B cell (primary cell): ENCODE results near the gene DRC7. TPM values are rescaled to one million over a fixed set of nuclear protein-coding genes. Genes with fewer than 3 reads are reported as not detected.

Experiments
- ATAC-seq: fragments of 200-7000 bp; cut with Tn5 transposase; one replicate; pipeline ENCODE4 v1.10.0; 2021; ENCODE audit warnings: low read depth, mild to moderate bottlenecking, moderate number of reproducible peaks, moderate library complexity
- CTCF ChIA-PET: fragments of 350-600 bp; sonication (Branson Sonifier 250); formaldehyde crosslinking; loops from one replicate; lab custom pipeline; 2021; ENCODE audit warnings: antibody characterized with exemption, inconsistent platforms; lab: Charles Lee
- POLR2A ChIA-PET: fragments of 350-600 bp; sonication (Branson Sonifier 250); formaldehyde crosslinking; loops from one replicate; lab custom pipeline; 2021; ENCODE audit warnings: antibody characterized with exemption; lab: Charles Lee
- DNase-seq: peaks from one replicate; pipeline ENCODE4 v3.0.0; 2013
- H2AFZ ChIP-seq: 2 replicates; pipeline ENCODE4 v1.6.1; 2012; ENCODE audit warnings: mild to moderate bottlenecking, low read depth, low read length; ENCODE audit not compliant: insufficient read depth, poor library complexity, severe bottlenecking
- H3K27ac ChIP-seq, 2 donors: 1 replicate in 1 of 2; 2 replicates in 1 of 2; pipeline ENCODE4 v1.5.1; 2012 to 2013; ENCODE audit warnings: low read length in 2 of 2, mild to moderate bottlenecking in 2 of 2, moderate library complexity in 1 of 2
- H3K27me3 ChIP-seq, 4 experiments: fragments of 200-600 bp in 1 of 4; sonication (generic) in 1 of 4; replicated peaks in 1 of 4; 1 replicate in 2 of 4; 2 replicates in 2 of 4; pipeline versions ENCODE4 v1.6.1 to v1.7.0; 2013 to 2016; ENCODE audit warnings: low read length in 3 of 4, mild to moderate bottlenecking in 2 of 4, mixed read lengths in 1 of 4, moderate library complexity in 1 of 4; ENCODE audit not compliant: insufficient read depth in 4 of 4, control insufficient read depth in 3 of 4; ENCODE audit errors: control extremely low read depth in 1 of 4
- H3K36me3 ChIP-seq, 2 experiments: replicated peaks in 1 of 2; 1 replicate in 1 of 2; 2 replicates in 1 of 2; pipeline versions ENCODE4 v1.6.1 to v1.7.1; 2013; ENCODE audit warnings: low read length in 1 of 2; ENCODE audit not compliant: insufficient read depth in 2 of 2, control insufficient read depth in 1 of 2; ENCODE audit errors: control extremely low read depth in 1 of 2, extremely low read depth in 1 of 2
- H3K4me1 ChIP-seq, 2 donors: fragments of 200-600 bp in 1 of 2; sonication (generic) in 1 of 2; 1 replicate in 1 of 2; 2 replicates in 1 of 2; pipeline versions ENCODE4 v1.5.1 to v1.6.1; 2013 to 2017; ENCODE audit warnings: low read length in 2 of 2; ENCODE audit not compliant: control insufficient read depth in 2 of 2, insufficient read depth in 2 of 2
- H3K4me2 ChIP-seq: replicated peaks from 2 replicates; pipeline ENCODE3; 2012; ENCODE audit warnings: mild to moderate bottlenecking, low read depth, low read length; ENCODE audit not compliant: poor library complexity, severe bottlenecking
- H3K4me3 ChIP-seq, 5 experiments: fragments of 200-600 bp in 1 of 5; sonication (generic) in 1 of 5; 1 replicate in 3 of 5; 2 replicates in 2 of 5; pipeline versions ENCODE4 v1.5.1 to v1.7.0; 2011 to 2016; ENCODE audit warnings: low read length in 4 of 5, mild to moderate bottlenecking in 4 of 5, low read depth in 2 of 5, control low read depth in 1 of 5, moderate library complexity in 1 of 5; ENCODE audit not compliant: insufficient read depth in 1 of 5; ENCODE audit errors: control extremely low read depth in 1 of 5, extremely low read depth in 1 of 5
- H3K79me2 ChIP-seq: fragments of 200-600 bp; sonication (generic); one replicate; pipeline ENCODE4 v1.6.0; 2016; ENCODE audit warnings: low read length; ENCODE audit not compliant: control insufficient read depth, insufficient read depth
- H3K9ac ChIP-seq: fragments of 200-600 bp; sonication (generic); 2 replicates; pipeline ENCODE4 v1.6.1; 2017; ENCODE audit warnings: mild to moderate bottlenecking, low read length, moderate library complexity
- H3K9me3 ChIP-seq, 3 donors: one replicate each; pipeline versions ENCODE4 v1.6.1 to v1.7.1; 2013; ENCODE audit warnings: low read length in 2 of 3; ENCODE audit not compliant: control insufficient read depth in 2 of 3, insufficient read depth in 1 of 3; ENCODE audit errors: control extremely low read depth in 1 of 3
- H4K20me1 ChIP-seq: 2 replicates; pipeline ENCODE4 v1.6.0; 2012; ENCODE audit warnings: mild to moderate bottlenecking, low read length; ENCODE audit not compliant: insufficient read depth, control insufficient read depth, poor library complexity, severe bottlenecking
- H3K27ac Mint-ChIP-seq: one replicate; pipeline ENCODE4 v1.8.0; 2021; ENCODE audit warnings: mixed read lengths
- H3K27me3 Mint-ChIP-seq: one replicate; pipeline ENCODE4 v1.8.0; 2021; ENCODE audit warnings: mixed read lengths
- H3K4me1 Mint-ChIP-seq: one replicate; pipeline ENCODE4 v1.8.0; 2021; ENCODE audit warnings: mixed read lengths
- H3K4me3 Mint-ChIP-seq: one replicate; pipeline ENCODE4 v1.8.0; 2021; ENCODE audit warnings: mixed read lengths
- H3K9me3 Mint-ChIP-seq: one replicate; pipeline ENCODE4 v1.8.0; 2022; ENCODE audit warnings: mixed read lengths; ENCODE audit not compliant: insufficient read depth
- CTCF ChIP-seq: fragments of 200-600 bp; IDR thresholded peaks from one replicate; pipeline ENCODE4 v1.8.0; 2022; ENCODE audit warnings: antibody characterized with exemption, mild to moderate bottlenecking
- EZH2 ChIP-seq: IDR thresholded peaks from 2 replicates; pipeline ENCODE4 v1.6.1; 2012; ENCODE audit warnings: borderline replicate concordance, low read depth, mild to moderate bottlenecking, moderate library complexity, low read length; ENCODE audit not compliant: insufficient read depth, poor library complexity, severe bottlenecking
- WGBS: methylation state at CpG from one replicate; pipeline ENCODE4 v1.1.5; 2013; ENCODE audit warnings: missing lambda C conversion rate; ENCODE audit not compliant: insufficient coverage; 5-methylcytosine and 5-hydroxymethylcytosine counted together
- intact Hi-C: fragments of 100-400 bp; cut with micrococcal nuclease; formaldehyde crosslinking; loops from one replicate; pipeline ENCODE4 v1.10.0; 2022
- polyA plus RNA-seq: library from polyadenylated mRNA; depleted of rRNA; stranded (reverse); fragments of >200 nt; gene quantifications from 2 replicates; pipeline ENCODE4 v1.2.3, GENCODE V29; 2012
- total RNA-seq, 2 donors: library from RNA; stranded (reverse); fragments of 120-200 nt in 1 of 2; gene quantifications; 1 replicate in 1 of 2; 2 replicates in 1 of 2; pipeline versions ENCODE4 v1.2.3 to v1.2.4, GENCODE V29; 2013 to 2022

DRC7 gene
- total and polyA plus RNA-seq, 2 donors (not counting 1 experiment from before 2014, with no cell fraction given) = 0.12 to 0.22 TPM

DNA sequence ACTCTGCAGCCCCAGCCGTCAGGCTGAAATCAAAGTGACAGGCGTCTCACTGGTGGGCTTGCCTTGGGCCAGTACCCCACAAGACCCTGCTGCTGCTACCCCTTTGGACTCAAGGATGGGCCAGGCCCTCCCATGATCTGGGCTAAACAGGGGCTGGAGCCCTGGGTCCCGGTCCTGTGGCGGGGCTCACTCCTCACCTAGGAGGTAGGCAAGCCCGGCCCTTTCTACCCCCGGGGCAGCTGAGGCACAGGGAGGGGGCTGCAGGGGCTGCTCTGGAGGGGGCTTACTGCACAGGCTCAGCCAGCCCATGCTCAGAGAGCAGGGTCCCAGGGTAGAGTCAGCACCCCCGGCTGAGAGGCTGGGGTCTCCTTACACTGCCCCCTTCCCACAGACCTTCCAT lies 64.5 kb downstream of the DRC7 start:
- H3K4me3 ChIP-seq = no peak overlapping the region
- no peak for ATAC-seq
- H3K27me3 Mint-ChIP-seq = no peaks in the 10 kb centered on the region
- no peaks in the 10 kb centered on the region for H3K9me3 ChIP-seq
- no peak overlapping the region for H3K27ac ChIP-seq
- no peak overlapping the region for H3K4me3 Mint-ChIP-seq
- H3K27me3 ChIP-seq = no peaks in the 10 kb centered on the region
- TF ChIP-seq EZH2 = no peak
- no peak for TF ChIP-seq CTCF
- H3K9ac ChIP-seq = no peak overlapping the region
- no peak overlapping the region for H3K27ac Mint-ChIP-seq
- POLR2A ChIA-PET = no interaction called here
- no peaks in the 10 kb centered on the region for H4K20me1 ChIP-seq
- CTCF ChIA-PET = no interaction called here
- H2AFZ ChIP-seq = no peak overlapping the region
- 98% methylated on average over 4 of the region's 7 CpGs for WGBS
- no peak for DNase-seq
- H3K4me1 Mint-ChIP-seq = no peaks in the 10 kb centered on the region
- H3K79me2 ChIP-seq = no peaks in the 10 kb centered on the region
- H3K4me2 ChIP-seq = no peak overlapping the region
- peaks cover 0 to 3% of the 10 kb centered on the region in 2 donors for H3K4me1 ChIP-seq
- H3K36me3 ChIP-seq = peaks cover 0 to 3% of the 10 kb centered on the region in 2 experiments
- H3K9me3 Mint-ChIP-seq = no peaks in the 10 kb centered on the region
- intact Hi-C loops = no loop called here

GRCh38 chr16:57759541-57760356 lies 65.1 kb downstream of the DRC7 start:
- Histone ChIP-seq H3K4me2 (no peak overlapping the region), H3K4me3 (no peak overlapping the region), H2AFZ (no peak overlapping the region), H3K36me3 (peaks cover 0 to 3% of the 10 kb centered on the region in 2 experiments), H3K9ac (no peak overlapping the region), H3K9me3 (no peaks in the 10 kb centered on the region), H4K20me1 (no peaks in the 10 kb centered on the region), H3K27ac (no peak overlapping the region), H3K79me2 (no peaks in the 10 kb centered on the region), H3K4me1 (peaks cover 0 to 3% of the 10 kb centered on the region in 2 donors), H3K27me3 (no peaks in the 10 kb centered on the region)
- TF ChIP-seq EZH2 (no peak), CTCF (no peak)
- POLR2A ChIA-PET = interaction anchor here (0.6 kb wide), 1 partner anchor 297 kb away, joined by 3 read pairs; the partner anchor contains the start of gene POLR2C
- WGBS = 90% methylated on average over 17 of the region's 21 CpGs
- Mint-ChIP-seq H3K9me3 (no peaks in the 10 kb centered on the region), H3K4me1 (no peaks in the 10 kb centered on the region), H3K4me3 (no peak overlapping the region), H3K27me3 (no peaks in the 10 kb centered on the region), H3K27ac (no peak overlapping the region)
- DNase-seq (no peak), ATAC-seq (no peak)
- CTCF ChIA-PET = no interaction called here
- intact Hi-C loops = no loop called here
